Ascending aorta (tissue), 2 donors: Measurements from ENCODE around the gene TAF15. TPM values are rescaled to one million over a fixed set of nuclear protein-coding genes. Genes with fewer than 3 reads are reported as not detected.

Source experiments
- DNase-seq, 2 donors: peaks; one replicate each; pipeline ENCODE4 v3.0.0-alpha.2; 2019; ENCODE audit warnings: low spot score in 2 of 2
- H3K27ac ChIP-seq, 2 donors: fragments of 200-600 bp; sonication (generic); one replicate each; pipeline ENCODE4 v1.5.1; 2016 to 2017; ENCODE audit warnings: mild to moderate bottlenecking in 1 of 2
- H3K27me3 ChIP-seq: fragments of 200-600 bp; sonication (generic); one replicate; pipeline ENCODE4 v1.5.1; 2017
- H3K36me3 ChIP-seq, 2 donors: fragments of 200-600 bp; sonication (generic); one replicate each; pipeline ENCODE4 v1.5.1; 2016
- H3K4me1 ChIP-seq, 2 donors: fragments of 200-600 bp; sonication (generic); one replicate each; pipeline ENCODE4 v1.5.1; 2016 to 2017; ENCODE audit warnings: mild to moderate bottlenecking in 1 of 2
- H3K4me3 ChIP-seq, 2 donors: fragments of 200-600 bp; sonication (generic); one replicate each; pipeline ENCODE4 v1.5.1; 2016 to 2017; ENCODE audit warnings: mild to moderate bottlenecking in 1 of 2
- H3K9me3 ChIP-seq, 2 donors: fragments of 200-600 bp; sonication (generic); one replicate each; pipeline ENCODE4 v1.5.1; 2016
- intact Hi-C: fragments of 100-400 bp; cut with DNase I; formaldehyde crosslinking; loops from one replicate; pipeline ENCODE4 v1.15.1; 2023
- total RNA-seq: library from RNA; depleted of rRNA; stranded (reverse); fragments of >200 nt; gene quantifications from one replicate; pipeline ENCODE4 v1.1.0, GENCODE V29; 2016
- TF ChIP-seq, protein P1 (sequence below), 3 experiments: fragments of 200-600 bp in 2 of 3; fragments of 450-650 bp in 1 of 3; sonication (generic) in 2 of 3; IDR thresholded peaks; one replicate each; pipeline ENCODE4 v1.5.1; 2016 to 2019; ENCODE audit warnings: antibody characterized with exemption in 3 of 3, mild to moderate bottlenecking in 1 of 3, moderate library complexity in 1 of 3

TAF15 gene
- total RNA-seq, 1 donor from 2014 or later, result 49.6 TPM

DNA sequence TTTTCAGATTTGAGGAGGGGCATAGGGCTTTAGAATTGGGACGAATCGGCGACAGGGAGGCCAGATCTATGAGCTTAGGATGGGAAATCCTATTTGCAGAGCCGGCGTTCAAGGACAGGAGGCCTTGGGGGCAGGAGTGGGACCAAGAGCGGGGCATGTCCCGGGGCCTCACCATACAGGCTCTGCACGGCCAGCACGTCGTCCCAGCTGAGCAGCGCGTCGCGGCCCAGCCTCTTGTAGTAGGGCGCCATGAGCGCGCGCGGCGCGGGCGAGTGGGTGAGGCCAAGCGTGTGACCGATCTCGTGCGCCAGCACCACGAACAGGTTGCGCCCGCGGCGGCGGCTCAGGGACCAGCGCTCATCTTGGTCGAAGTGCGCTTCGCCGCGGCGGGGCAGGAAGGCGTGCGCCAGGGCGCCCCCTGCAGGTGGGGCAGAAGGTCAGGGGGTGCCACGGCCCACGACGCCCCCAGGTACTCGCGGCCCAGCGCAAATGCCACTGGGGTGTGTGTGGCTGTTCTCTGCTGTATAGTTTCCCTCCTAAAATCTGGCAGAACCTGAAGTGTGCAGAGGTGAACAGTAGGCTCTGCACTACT is 39.3 kb upstream of the TAF15 start:
- Histone ChIP-seq H3K27me3 (no peaks in the 10 kb centered on the region), H3K4me1 (peaks cover 3 to 16% of the 10 kb centered on the region in 2 donors), H3K9me3 (no peaks in the 10 kb centered on the region), H3K36me3 (no peaks in the 10 kb centered on the region), H3K27ac (no peak overlapping the region), H3K4me3 (no peak overlapping the region)
- intact Hi-C loops, result no loop called here
- no peak for DNase-seq
- TF ChIP-seq, protein P1, sequence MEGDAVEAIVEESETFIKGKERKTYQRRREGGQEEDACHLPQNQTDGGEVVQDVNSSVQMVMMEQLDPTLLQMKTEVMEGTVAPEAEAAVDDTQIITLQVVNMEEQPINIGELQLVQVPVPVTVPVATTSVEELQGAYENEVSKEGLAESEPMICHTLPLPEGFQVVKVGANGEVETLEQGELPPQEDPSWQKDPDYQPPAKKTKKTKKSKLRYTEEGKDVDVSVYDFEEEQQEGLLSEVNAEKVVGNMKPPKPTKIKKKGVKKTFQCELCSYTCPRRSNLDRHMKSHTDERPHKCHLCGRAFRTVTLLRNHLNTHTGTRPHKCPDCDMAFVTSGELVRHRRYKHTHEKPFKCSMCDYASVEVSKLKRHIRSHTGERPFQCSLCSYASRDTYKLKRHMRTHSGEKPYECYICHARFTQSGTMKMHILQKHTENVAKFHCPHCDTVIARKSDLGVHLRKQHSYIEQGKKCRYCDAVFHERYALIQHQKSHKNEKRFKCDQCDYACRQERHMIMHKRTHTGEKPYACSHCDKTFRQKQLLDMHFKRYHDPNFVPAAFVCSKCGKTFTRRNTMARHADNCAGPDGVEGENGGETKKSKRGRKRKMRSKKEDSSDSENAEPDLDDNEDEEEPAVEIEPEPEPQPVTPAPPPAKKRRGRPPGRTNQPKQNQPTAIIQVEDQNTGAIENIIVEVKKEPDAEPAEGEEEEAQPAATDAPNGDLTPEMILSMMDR (IDR thresholded peaks at IDR 0.05), result no peak

DNA sequence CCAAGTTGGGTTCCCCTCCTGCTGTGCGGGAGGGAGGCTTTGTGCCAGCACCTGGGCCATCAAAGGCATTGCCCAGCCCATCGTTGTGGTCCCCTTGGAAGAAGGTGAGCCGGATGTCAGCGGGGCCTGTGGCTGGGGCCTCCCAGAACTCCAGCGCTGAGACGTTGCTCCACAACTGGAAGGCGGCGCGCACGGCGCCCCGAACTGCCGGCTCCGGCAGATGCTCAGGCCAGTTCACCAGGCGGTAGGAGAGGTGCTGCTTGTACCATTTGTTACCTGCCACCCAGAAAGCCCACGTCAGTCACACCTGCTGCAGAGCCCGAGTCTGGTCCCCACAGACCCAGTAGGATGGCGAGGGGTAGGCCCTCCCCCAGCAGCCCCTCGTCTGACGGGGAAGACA is 36.2 kb upstream of the TAF15 start:
- Histone ChIP-seq H3K27ac (peak overlapping the region; percentile 75 to 91), H3K4me3 (no peak overlapping the region), H3K9me3 (no peaks in the 10 kb centered on the region), H3K27me3 (no peaks in the 10 kb centered on the region), H3K36me3 (no peaks in the 10 kb centered on the region), H3K4me1 (peaks cover 5 to 24% of the 10 kb centered on the region in 2 donors)
- intact Hi-C loops, result no loop called here
- TF ChIP-seq, protein P1 (IDR thresholded peaks at IDR 0.05), result no peak
- no peak for DNase-seq

DNA sequence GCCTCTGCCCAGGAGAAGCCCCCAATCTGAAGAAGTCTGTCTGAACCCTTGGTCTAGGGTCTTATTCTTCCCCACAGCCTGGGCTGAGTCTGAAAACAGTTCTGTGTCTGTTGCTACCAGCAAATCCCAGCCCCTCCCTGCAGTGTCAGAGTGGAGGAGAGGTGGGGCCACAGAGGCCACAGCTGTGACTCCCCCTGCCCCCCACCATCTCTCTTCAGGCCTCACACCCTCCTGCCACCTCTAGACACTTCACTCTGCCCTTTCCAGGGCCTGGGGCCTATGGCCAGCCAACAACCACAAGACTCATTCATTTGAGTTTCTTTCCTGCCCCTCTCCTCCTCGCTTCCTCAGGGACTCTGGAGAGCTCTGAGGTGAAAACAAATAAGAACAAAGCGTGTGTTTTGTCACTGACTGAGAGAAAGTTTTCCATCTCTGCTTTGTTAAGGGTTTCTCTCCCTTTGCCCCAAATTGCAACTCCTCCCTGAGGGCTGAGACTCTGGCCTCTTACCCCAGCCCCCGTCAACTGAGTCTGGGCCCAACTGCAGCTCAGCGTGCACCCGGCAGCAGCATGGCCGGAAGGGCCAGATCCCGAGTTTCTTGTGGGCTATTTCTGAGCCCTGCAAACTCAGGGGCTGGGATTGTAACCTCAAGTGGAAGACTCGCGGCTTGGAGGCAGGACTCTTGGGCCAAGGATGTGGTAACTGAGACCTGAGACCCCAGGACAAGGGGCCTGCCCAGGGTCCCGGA is 35.4 kb upstream of the TAF15 start:
- intact Hi-C loops, result no loop called here
- Histone ChIP-seq H3K27ac (peak overlapping the region; percentile 75 to 91), H3K4me3 (no peak overlapping the region), H3K27me3 (no peaks in the 10 kb centered on the region), H3K9me3 (no peaks in the 10 kb centered on the region), H3K4me1 (peaks cover 5 to 24% of the 10 kb centered on the region in 2 donors), H3K36me3 (no peaks in the 10 kb centered on the region)
- DNase-seq, result no peak
- TF ChIP-seq, protein P1 (IDR thresholded peaks at IDR 0.05), result no peak

DNA sequence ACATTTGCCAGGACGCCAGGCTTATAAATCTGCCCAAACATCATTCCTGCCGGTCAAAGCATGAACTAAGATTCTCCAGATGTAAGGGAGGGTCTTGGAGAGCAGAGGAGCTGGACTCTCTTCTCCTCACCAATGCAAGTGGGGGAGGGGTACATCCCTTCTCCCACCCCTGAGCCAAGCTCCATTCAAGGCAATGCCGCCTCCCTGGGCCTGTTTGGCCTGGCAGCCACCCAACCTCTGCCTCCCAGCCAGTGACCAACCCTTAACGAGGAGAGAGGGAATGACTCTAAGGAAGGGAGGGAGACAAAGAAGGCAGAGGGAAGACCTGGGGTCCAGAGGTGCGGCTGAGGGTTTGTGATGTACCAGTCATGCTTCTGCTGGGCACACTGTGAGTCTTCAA is 34.8 kb upstream of the TAF15 start:
- Histone ChIP-seq H3K27me3 (no peaks in the 10 kb centered on the region), H3K9me3 (no peaks in the 10 kb centered on the region), H3K36me3 (no peaks in the 10 kb centered on the region), H3K4me3 (peak overlapping the region; percentile 35 to 54), H3K4me1 (peaks cover 5 to 24% of the 10 kb centered on the region in 2 donors), H3K27ac (peak overlapping the region; percentile 75 to 91)
- TF ChIP-seq, protein P1 (IDR thresholded peaks at IDR 0.05), result no peak
- intact Hi-C loops, result no loop called here
- DNase-seq, result peak; percentile 31 to 87

DNA sequence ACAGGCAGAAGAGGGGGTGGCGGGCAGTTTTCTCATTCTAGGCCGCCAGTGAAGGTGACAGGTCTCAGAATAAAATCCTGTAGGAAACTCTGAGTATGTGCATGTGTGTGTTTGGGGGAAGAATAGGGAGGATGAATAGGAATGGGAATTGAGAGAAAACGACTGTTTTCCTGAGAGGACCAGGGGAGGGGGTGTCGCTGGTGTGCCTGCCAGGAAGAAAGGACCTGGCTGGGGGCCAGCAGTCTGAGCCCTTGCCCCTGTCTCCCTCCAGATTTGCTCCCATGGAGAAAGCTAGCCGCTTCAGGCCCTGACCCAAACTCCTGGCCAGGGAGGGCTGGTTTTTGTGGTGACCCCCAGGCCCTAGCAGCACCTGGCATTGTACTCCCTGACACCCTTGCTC is 34.2 kb upstream of the TAF15 start:
- Histone ChIP-seq H3K4me1 (peaks cover 5 to 24% of the 10 kb centered on the region in 2 donors), H3K36me3 (no peaks in the 10 kb centered on the region), H3K27ac (peak overlapping the region; percentile 75 to 91), H3K27me3 (no peaks in the 10 kb centered on the region), H3K9me3 (no peaks in the 10 kb centered on the region), H3K4me3 (peak overlapping the region; percentile 35 to 54)
- no peak for DNase-seq
- intact Hi-C loops, result no loop called here
- TF ChIP-seq, protein P1 (IDR thresholded peaks at IDR 0.05), result no peak
